Fibroblast of the aortic adventitia (primary cell): ENCODE measurements around the gene GALM. TPM values are rescaled to one million over a fixed set of nuclear protein-coding genes. Genes with fewer than 3 reads are reported as not detected.
"Not testable (repeated sequence)": the region's sequence is repeated elsewhere in the genome, so short reads cannot be mapped to it uniquely, and the experiment has no call there.

ENCODE experiments used
- DNase-seq: peaks from one replicate; pipeline ENCODE4 v3.0.0-alpha.2; 2010; ENCODE audit warnings: low read depth
- H3K4me3 ChIP-seq: 2 replicates; pipeline ENCODE4 v1.5.1; 2011; ENCODE audit warnings: low read depth, mild to moderate bottlenecking, control low read depth, low read length, moderate library complexity
- CTCF ChIP-seq: IDR thresholded peaks from 2 replicates; pipeline ENCODE4 v1.5.1; 2011; ENCODE audit warnings: mild to moderate bottlenecking, low read length, control low read depth, inconsistent platforms; ENCODE audit not compliant: insufficient read depth
- total RNA-seq: library from RNA; depleted of rRNA; stranded (reverse); fragments of >200 nt; gene quantifications from 2 replicates; pipeline ENCODE4 v1.2.3, GENCODE V29; 2012; ENCODE audit warnings: low replicate concordance

Gene GALM
- total RNA-seq, 1 donor = 27.7 TPM

- no peak overlapping the region for H3K4me3 ChIP-seq
- no peak for TF ChIP-seq CTCF
- no peak for DNase-seq
These were observed 30.8 kb upstream of the GALM start for GRCh38 chr2:38635139-38635538.

DNA sequence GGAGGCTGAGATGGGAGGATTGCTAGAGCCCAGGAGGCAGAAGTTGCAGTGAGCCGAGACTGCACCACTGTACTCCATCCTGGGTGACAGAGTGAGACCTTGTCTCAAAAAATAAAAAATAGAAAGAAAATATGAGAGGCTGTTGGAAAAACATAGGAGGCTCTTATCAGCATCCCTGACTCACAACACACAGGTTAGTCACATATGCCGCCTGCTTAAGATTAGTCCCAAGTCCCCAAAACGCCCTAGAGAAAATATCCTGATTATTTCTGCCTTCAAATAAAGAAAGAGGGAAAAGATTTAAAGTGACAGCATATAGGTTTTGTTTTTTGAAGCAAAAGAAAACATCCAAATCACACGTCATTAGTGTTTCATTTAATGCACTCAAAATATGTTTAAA is 29.8 kb upstream of the GALM start:
- DNase-seq = no peak
- no peak overlapping the region for H3K4me3 ChIP-seq
- no peak for TF ChIP-seq CTCF

DNA sequence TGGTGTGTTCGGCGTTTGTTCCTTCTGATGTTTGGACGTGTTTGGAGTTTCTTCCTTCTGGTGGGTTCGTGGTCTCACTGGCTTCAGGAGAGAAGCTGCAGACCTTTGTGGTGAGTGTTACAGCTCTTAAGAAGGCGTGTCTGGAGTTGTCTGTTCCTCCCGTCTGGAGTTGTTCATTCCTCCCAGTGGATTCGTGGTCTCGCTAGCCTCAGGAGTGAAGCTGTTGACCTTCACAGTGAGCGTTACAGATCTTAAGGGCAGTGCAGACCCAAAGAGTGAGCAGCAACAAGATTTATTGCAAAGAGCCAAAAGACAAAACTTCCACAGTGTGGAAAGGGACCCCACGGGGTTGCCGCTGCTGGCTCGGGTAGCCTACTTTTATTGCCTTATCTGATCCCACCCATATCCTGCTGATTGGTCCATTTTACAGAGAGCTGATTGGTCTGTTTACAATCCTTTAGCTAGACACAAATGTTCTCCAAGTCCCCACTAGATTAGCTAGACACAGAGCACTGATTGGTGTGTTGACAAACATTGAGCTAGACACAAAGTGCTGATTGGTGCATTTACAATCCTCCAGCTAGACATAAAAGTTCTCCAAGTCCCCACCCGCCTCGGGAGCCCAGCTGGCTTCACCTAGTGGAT is 23.4 kb upstream of the GALM start:
- H3K4me3 ChIP-seq, DNase-seq: not testable (repeated sequence)

GRCh38 chr2:38643021-38643671 is 22.8 kb upstream of the GALM start:
- H3K4me3 ChIP-seq = no peak overlapping the region
- no peak for DNase-seq
- no peak for TF ChIP-seq CTCF

GRCh38 chr2:38643683-38644511 is 22.0 kb upstream of the GALM start:
- H3K4me3 ChIP-seq, DNase-seq: not testable (repeated sequence)

DNA sequence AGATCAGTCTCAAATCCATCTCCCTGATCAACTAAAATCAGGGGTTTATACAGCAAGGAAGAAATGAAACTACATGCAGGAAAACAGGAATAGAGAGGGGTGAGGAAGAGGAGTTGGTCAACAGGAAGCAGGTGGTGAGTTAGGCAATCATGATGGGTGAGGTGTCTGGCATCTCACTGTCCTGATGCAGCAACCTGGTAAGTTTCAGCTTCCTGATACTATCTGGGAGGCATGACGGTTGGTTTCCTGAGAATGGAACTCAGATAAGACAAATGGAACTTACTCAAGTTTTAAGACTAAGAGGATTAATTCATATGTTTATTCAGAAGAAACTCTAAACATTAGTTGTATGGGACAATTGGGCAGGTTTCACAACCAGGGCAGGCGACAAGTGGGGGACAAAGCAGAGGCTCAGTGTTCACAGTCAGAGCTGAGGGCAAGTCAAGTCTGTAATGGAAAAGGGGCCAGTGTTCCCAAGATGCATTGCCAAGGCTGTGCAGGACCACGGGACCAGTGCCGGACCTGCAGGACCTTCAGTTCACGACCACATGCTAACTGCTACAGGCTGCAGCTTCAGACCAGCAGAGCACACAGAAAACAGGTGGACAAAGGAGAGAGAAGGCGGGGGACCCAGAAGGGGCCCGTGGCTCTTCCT is 17.7 kb upstream of the GALM start:
- no peak overlapping the region for H3K4me3 ChIP-seq
- no peak for DNase-seq

More for the DNA sequence above, 17.7 kb upstream of the GALM start:
- TF ChIP-seq CTCF = no peak
